Measurements from ENCODE around the gene HOXB5. TPM values are rescaled to one million over a fixed set of nuclear protein-coding genes. Genes with fewer than 3 reads are reported as not detected.
A peak's percentile ranks its signal among the peaks of the same experiment; 100 is the strongest.

The HOXB5 gene
- total RNA-seq, 1 experiment from 2014 or later: 0.43 TPM

DNA sequence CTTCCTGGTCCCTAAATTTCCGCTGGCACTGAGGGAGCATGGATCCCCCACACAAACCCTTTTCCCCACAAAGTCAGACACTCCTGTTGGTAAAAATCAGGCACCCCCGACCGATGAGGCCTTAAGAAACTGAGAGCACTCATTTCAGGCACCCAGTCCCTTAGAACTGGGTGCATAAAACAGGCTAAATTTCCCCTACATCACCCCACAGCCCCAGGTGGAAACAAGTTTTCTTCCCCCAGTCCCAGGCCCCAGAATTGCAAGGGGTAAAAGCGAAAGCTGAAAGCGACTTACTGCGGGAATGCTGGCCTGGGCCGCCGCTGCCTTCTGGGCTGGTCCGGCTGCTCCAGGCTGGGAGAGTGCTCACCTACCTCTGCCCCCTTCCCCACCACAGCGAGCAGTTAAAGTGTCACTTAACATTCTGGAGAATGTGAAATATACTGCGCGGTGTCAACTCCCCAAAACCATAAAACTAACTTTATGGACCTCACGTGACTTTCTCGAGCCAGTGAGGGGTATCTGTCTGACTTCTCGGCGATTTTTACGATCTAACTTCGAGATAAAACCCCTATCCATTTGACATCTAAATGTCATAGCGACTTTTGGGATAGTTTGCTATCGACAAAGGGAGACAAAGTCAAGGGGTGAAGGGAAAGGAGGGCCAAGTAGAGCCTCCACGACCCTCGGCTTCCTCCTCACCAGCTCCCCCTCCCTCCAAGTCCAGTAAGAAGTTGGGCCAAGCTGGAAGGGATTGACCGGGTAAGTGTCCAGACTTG lies 3.6 kb downstream of the HOXB5 start, which contains the start of gene HOXB3:
TSS of gene HOXB3 (minus strand) at position 411 of the 776 bp plus-strand sequence. CDS start 37,767 bp downstream, outside the sequence.
- DNase-seq (ENCODE audit: low spot score): no peak

DNA sequence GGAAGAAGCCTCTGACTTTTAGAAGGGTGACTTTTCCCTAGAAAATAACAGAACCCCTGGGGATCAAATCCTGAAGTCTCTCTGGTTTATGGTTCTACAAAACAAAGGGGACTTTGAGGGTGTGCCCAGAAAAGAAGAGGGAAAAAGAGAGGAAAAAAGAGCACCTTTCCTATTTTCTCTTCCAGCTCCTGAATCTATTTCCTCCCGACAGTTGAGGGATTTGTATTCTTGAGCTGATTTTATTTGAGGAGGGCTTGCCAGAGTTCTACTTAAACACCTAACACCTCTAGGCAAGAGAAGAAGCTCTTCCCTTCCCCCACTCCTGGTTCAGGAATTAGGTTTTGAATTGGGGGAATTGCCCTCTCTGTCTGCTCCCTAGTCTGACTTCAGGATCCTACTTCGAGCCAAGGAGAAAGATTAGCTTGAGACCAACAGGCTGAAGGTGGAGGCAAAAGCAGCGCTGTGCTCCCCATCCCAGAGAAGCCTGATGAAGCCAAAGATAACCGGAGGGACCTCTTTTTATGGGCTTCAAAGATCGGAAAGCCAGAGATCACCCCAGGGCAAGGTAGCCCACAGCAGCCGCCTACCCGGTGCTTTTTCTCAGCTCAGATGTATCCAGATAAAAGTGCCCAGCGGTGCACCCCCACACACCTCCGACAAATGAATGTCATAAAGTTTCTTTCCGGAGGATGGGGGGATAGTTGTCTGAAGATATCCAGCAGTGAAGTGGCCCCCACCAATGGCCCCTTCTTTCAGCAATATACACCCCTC lies 4.3 kb downstream of the HOXB5 start:
- no peak for DNase-seq (ENCODE audit: low spot score)

DNA sequence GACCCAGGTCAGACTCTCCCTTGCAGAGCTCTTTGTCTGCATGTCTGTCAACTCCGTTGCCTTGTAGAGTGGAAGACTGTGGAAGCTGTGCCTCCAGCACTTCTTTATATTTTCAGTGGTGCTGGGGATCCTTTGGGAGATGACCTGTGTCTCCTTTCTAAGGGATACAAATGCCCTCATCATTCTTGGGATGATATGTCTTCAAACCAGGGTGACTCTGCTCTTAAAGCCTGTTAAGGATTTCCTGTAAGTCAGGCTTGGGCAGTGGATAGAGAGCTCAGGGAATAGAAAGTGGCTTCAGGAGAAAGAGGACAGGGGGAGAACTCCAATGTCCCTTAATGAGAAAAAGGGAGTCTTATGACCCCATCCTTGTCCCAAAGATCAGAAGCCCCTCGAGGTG lies 5.1 kb downstream of the HOXB5 start:
- DNase-seq (ENCODE audit: low spot score): no peak

DNA sequence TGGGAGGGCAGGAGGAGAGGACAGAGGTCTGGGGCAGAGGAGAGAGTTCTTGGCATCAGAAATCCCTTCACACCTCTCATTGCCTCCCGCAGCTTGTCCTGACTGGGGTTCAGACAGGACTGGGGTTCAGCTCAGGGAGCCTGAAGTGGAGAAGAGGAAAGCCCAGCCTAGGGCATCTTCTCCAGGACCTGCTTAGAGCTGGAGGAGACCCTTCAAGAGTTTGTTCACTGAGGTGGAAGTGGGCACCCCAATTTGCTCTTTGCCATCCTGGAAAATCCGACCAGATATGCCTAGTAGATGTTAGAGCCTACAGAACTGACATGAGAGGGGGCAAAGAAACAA lies 5.5 kb downstream of the HOXB5 start:
- no peak for DNase-seq (ENCODE audit: low spot score)

DNA sequence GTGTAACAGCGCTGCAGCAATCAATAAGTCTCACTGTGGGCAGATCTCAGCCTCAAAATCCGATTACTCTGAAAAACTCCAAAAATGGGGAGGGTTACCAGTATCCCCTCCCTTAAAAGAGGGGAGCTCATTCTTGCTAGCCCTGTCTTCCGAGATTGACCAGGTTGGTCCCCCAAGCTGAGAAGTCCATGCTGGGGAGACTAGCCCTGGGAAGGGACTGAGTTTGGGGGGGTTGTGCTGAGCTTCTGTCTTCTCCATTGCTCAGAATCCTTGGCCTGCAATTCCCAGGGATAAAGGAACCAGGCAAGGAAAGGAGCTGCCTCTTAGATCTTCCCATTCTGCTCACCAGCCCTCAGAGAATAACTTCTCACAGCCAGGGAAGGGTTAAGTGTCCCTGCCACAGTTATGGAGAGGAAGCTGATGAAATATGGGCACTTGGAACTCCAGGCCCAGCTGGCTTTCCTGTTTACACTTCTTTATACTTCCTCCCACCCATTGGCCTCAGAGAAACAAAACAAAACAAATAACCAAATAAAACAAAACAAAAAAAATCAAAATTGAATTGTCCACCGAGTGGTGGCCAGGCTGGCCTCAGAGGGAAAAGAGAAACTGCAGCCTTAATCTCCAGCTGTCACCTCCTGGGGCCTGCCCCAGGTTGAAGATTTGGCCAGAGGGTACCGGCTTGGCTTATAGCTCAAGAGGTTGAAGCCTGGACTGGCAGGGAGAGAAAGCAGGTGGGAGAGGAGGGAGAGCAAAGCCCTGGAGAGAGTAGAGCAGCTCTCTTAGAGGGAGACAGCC lies 6.1 kb downstream of the HOXB5 start:
- DNase-seq (ENCODE audit: low spot score): peak; percentile 83

DNA sequence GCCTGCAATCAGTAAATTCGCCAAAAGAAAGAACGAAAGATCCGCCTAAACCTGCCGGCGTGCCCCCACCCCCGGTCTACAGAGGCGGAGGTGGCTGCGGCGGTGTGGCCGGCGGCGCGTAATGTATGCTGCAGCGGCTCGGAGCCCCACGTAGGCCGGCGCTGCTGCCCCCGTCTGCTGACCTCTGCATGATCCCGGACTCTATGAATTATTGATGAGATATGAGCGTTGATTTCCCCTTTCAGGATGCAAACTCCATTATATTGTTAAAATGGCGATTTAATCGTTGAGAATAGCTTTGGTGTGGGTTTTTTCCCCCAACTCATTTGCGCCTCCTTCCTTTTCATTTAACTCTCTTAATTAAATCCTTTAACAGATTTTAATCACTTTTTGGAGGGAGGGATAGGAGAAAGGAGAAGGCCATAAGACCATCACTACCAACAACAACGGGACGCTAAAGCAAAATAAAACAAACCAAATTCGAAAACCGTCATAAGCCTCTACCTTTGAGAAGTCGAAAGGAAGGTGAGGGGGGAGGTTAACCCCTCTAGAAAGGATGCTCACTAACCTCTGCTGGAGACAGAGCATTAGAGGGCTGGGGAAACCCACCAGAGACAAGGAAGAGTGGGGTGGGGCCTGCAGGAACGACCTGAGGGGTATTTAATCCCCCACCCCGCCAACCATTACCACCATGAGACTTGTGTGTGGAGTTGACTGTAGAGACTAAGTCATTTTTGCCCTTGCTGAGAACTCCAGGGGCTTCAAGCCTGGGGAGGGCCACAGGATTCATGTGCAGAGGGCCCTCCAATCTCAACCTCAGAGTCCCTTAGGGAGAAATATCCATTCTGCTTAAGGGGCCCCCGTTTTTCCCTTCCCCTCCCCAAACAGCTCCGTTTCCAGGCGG lies 7.0 kb downstream of the HOXB5 start:
- no peak for DNase-seq (ENCODE audit: low spot score)

DNA sequence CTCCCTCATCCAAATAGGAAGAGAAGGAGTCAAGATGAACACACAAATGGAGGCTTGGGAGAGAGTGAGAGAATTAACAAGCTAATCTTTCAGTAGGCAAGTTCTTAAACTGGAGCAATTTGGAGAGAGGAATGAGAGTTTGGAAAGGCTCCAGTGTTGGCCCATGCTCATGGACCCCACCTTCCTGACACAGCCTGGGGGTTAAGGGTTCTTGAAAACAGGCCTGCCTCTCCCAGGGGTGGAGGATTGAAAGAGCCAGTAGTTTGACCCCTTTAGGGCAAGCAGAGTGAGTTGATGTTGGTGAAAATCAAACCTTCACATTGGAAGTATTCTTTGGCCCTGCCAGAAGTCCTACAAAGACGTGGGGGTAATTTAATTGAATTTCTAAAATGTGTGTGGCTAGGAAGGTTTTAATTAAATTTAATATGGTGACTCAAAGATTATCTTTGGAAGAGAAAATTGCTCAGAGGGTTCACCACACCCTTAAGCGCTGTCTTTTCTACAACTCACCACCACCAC lies 9.3 kb downstream of the HOXB5 start:
- no peak for DNase-seq (ENCODE audit: low spot score)

DNA sequence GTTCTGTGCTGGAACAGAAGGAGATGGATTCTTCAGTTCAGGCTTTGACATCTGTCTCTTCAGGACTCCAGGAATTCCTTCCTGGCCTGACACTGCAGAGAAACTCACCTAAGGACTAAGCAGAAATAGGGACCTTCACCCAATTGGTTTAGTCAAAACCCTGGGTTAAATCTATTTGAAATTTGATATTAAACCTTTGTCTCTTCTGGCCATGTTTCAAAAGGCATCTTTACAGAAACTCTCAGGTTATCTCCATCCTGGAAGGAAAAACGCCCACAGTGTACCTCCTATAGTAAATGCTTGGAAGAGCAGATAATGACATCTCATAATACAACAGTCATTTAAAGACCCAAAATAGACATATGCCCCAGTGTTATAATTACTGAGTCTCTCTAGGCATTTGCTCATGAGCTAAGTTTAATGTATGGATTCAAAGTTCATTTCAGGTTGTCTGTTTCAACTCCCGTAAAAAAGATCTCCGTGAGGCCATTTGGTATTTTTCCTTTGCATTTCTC lies 9.8 kb downstream of the HOXB5 start:
- DNase-seq (ENCODE audit: low spot score): no peak

DNA sequence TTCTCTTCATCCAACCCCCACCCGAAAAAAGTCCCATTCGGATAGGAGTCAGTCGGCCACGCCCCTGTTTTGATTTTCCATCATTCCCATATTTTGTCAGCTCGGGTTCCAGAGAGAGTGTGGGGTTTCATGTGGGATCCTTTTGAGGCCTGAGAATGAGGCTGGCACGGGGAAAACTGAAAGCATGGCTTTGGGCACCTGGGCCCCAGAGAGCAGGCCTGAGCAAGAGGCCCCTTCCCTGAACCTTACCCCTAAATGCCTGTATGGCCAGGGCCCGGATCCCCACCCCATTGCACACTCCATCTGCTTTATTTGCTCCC lies 10.9 kb downstream of the HOXB5 start:
- DNase-seq (ENCODE audit: low spot score): no peak

DNA sequence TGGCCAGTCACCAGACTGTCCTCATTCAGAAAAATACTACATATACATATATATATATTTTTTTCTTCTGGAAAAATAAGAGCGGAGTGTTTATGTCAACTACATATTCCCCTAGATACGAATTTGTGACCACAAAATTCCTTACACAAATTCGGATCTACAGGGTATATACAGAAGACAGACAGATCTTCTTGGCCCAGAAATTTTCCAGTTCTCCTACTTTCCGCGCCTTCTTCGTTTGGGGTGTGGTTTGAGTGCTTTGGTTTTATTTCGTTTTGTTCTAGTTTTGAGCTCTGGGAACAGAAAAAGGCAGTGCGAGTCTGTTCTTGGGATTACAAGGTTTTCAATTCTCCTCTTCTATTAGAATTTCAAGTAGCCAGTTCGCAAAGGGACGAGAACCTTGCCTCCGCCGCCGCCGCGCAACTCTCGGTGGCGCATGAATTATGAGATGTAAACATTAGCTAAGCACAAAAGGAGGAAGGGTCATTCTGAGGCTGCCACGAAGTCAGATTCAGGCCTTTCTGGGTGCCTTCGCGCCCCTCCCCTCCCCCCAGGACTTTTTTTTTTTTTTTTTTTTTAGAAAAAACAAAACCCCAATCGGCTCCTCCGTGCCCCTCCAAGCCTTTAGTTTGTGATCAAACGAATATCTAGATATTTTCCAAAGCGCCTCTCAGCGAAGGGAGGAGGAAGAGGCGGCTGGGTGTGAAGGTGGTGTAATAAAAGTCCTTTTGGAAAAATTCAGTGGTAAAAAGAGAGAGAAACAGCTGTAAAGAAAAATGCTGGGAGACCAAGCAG lies 13.6 kb downstream of the HOXB5 start:
- no peak for DNase-seq (ENCODE audit: low spot score)

DNA sequence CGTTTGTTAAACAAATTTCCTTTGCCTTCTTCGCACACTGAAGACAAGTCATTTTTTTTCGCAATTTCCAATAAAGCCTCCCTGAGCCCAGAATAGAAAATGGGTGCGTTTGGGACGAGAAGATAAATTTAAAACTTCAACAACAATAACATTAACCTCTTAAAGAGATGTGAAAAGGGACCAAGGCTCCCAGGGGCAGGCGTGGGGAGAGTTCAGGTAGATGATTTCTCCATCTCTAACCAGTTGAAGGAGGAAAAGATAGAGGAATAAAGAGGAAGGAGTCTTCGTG lies 14.2 kb downstream of the HOXB5 start:
- no peak for DNase-seq (ENCODE audit: low spot score)

DNA sequence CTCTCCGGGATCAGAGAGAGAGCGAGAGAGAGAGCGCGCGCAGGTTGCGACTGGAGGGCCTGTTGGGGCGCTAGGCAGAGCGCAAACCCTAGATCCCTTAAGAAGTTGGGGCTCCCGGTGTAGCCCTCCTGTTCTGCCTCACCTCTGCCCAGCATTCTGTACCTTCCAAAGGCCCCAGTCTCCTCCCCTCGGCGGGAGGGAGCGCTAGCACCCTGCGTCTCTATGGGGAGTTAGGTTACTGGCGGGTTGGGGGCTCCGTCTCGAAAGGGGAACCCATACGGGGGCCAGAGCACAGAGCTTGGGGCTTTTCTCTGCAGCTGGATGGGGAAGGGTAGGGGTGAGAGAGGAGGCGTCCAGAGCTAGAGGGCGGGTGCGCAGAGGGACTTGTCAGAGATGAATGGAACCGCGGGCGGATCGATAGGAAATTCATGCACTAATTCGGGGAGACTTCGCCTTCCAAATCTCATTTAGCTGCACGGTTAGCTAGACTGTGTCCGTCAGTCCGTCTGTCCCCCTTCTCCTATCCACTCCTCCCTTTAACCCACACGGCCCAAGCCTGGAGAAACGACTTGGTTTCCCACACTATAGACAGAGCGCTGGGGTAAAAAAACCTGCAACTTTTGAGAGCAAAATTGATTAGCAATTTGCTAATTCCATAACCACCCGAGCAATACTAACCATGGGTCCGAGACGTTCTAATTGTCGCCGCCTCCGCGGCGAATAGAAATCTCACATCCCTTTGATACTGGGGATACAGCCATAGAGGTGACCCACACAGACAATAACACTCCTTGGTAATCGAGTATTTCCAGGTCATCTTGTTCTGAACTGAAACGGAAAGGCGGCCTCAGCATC lies 14.7 kb downstream of the HOXB5 start:
- DNase-seq (ENCODE audit: low spot score): no peak

DNA sequence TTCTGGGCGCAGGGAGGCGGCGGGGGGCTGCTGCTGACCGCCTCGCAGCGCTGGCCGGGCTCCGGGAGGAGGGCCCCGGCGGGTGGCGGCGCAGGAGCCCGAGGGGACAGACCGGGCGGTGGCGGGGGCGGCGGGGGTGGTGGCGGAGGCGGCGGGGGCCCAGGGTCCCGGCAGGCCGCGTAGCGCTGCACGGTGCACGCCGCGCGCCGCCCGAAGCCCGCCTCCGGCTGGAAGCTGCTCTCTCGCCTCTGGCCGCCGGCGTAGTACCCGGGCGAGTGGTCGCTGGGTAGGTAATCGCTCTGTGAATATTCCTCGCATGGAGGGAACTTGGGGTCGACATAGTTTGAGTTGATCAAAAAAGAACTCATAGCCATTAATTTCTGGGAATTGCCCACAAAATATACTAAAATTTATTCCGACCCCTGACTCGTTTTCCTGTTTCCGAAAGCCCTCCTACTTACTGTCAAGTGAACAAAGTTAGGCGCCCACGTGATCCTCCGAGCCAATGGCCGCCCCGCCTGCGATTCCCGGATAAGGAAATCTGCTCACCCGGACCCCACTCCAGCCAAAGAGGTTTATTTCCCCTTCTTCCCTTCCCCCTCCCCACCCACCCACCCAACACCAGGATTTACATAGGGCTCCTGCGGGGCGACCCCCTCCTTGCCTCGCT lies 15.5 kb downstream of the HOXB5 start, which contains the start of gene HOXB4:
TSS of gene HOXB4 (minus strand) at position 405 of the 670 bp plus-strand sequence. CDS start at position 374, 31 bp downstream.
- DNase-seq (ENCODE audit: low spot score): no peak

DNA sequence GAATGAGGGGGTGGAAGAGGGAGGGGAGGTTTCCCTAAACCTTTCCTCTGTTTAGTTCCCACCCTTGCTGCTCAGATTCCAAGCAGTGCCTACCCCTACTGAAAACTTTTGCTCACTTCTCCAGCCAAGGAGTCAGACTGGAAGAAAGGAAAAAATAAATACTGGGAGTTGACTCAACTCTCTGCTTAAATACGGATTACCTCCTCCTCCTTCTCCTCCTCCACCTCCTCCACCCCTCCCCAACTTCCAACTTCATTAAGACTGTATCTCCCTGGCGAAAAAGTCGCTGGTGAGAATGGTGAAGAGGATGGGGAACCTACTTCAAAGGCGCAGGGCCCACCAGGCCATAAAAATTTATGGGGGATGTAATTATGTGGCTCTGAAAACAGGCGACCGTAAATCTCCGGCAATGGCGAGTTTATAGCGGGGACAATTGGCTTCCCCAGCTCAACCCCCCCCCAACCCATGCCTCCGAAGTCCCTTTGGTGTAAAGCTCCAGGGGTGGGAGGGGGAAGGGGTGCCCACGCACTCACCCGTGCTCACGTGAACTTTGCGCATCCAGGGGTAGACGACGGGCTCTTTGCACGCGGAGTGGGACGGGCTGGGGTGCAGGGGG lies 16.1 kb downstream of the HOXB5 start:
- no peak for DNase-seq (ENCODE audit: low spot score)

DNA sequence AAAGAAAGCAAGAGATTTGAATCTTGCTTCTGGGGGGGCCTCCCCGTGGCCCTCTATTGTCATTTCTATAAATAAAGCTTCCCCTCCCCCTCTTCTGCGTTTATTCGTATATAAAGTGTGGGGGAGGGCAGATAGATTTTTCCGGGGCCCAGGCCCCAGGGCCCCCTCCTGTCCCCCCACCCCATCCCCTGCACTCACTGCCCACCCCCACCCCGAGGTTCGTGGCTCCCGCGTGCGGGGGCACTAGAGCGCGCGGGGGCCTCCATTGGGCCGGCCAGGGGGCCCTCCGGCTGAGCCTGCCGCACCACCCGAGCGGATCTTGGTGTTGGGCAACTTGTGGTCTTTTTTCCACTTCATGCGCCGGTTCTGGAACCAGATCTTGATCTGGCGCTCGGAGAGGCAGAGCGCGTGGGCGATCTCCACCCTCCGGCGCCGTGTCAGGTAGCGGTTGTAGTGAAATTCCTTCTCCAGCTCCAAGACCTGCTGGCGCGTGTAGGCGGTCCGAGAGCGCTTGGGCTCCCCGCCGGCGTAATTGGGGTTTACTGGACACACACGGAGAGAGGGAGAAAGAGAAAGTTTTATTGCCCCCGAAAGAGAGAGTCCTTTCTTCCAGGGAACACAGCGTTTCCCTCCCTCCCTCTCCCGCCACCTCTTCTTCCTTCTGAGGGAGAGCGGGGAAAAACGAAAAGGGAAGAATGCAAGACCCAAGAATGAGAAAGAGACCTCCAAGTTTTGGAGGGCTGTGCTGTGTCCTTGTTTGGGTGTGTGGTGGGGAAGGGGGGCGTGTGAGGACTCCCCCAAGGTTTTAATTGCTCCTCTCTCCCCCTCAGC lies 16.9 kb downstream of the HOXB5 start:
- peak; percentile 56 for DNase-seq (ENCODE audit: low spot score)

DNA sequence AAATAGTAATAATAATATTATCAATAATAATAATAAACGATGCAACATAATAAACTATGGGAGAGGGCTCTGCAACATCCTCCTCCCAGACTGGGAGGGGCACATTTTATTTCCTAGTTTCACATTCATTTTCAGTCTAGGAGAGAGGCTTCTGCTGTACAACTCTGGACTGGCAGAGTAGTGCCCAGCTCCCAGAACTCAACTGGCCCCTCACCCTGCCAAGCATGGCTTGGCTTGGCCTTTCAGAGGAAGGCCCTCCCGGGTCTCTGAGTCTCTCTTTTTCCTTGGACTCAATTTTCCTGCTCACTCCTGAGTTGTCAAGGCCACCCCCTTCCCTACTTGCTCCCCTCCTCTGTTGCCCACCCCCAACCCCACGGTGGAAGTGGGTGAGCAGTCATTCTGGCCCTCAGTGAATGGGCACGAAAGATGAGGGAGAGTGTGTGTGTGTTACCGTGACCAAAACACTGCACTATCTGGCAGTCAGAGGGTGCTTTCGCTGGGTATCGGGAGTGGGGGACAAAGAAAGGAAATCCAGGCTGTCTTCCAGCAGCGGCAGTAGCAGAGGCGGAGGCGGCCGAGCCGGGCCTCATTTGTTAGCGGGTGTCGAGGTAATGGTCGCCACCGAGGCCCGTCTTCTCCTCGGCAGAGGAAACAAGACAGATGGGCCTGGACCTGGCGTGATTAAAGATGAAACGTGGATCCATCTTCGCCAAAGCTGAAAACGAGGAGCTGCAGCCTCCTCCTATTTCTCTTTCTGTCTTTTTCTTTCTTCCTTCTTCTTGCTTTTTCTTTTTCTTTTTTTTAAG lies 17.7 kb downstream of the HOXB5 start:
- DNase-seq (ENCODE audit: low spot score): no peak
